Activated CD4-positive, alpha-beta T cell treated with anti-CD3 and anti-CD28 coated beads for 36 hours (primary cell): ENCODE results near the gene EDIL3. TPM values are rescaled to one million over a fixed set of nuclear protein-coding genes. Genes with fewer than 3 reads are reported as not detected.

Experiments used
- ATAC-seq: fragments of 200-7000 bp; cut with Tn5 transposase; one replicate; pipeline ENCODE4 v1.10.0; 2021; ENCODE audit warnings: mild to moderate bottlenecking, moderate library complexity
- CTCF ChIA-PET: fragments of 350-600 bp; sonication (Branson Sonifier 250); formaldehyde crosslinking; loops from one replicate; lab custom pipeline; 2021; ENCODE audit warnings: antibody characterized with exemption; lab: Charles Lee
- POLR2A ChIA-PET: fragments of 350-600 bp; sonication (Branson Sonifier 250); formaldehyde crosslinking; loops from one replicate; lab custom pipeline; 2021; ENCODE audit warnings: antibody characterized with exemption, inconsistent platforms; lab: Charles Lee
- DNase-seq: peaks from one replicate; pipeline ENCODE4 v3.0.0-alpha.2; 2020
- H3K27ac Mint-ChIP-seq: one replicate; pipeline ENCODE4 v1.8.0; 2021; ENCODE audit warnings: mixed read lengths
- H3K27me3 Mint-ChIP-seq: one replicate; pipeline ENCODE4 v1.8.0; 2021; ENCODE audit warnings: mixed read lengths
- H3K36me3 Mint-ChIP-seq: one replicate; pipeline ENCODE4 v1.8.0; 2021; ENCODE audit warnings: low read depth, mixed read lengths
- H3K4me1 Mint-ChIP-seq: one replicate; pipeline ENCODE4 v1.8.0; 2021; ENCODE audit warnings: mixed read lengths
- H3K4me3 Mint-ChIP-seq: one replicate; pipeline ENCODE4 v1.8.0; 2021; ENCODE audit warnings: mild to moderate bottlenecking, moderate library complexity, mixed read lengths
- H3K9me3 Mint-ChIP-seq: one replicate; pipeline ENCODE4 v1.8.0; 2021; ENCODE audit warnings: low read depth, mixed read lengths
- intact Hi-C, 2 experiments: fragments of 100-400 bp; cut with DNase I in 1 of 2; cut with micrococcal nuclease in 1 of 2; formaldehyde crosslinking; loops; one replicate each; pipeline versions ENCODE4 v1.14.2 to v1.15.1; 2022 to 2024; cut with DNase I, micrococcal nuclease
- total RNA-seq, 2 experiments: library from RNA; stranded (reverse); gene quantifications; one replicate each; pipeline ENCODE4 v1.2.3, GENCODE V29; 2021

The EDIL3 gene
- not detected for total RNA-seq

- Mint-ChIP-seq H3K36me3 (no peaks in the 10 kb centered on the region), H3K27ac (no peak within 1 kb of the TSS), H3K9me3 (no peaks in the 10 kb centered on the region), H3K4me3 (no peak within 1 kb of the TSS), H3K27me3 (peaks cover 35% of the 10 kb centered on the region), H3K4me1 (peaks cover 6% of the 10 kb centered on the region)
- DNase-seq (peak; percentile 16), ATAC-seq (no peak)
- intact Hi-C loops = loop anchor here in 1 of 2 experiments (10.0 kb wide), 1 partner anchor 660 kb away; the partner anchor contains the start of gene HAPLN1
- ChIA-PET CTCF (no interaction called here), POLR2A (no interaction called here)
Measured at GRCh38 chr5:84384604-84385575, at the start of gene EDIL3. TSS of gene EDIL3 (minus strand) at chr5:84384880. CDS start at chr5:84384374, 506 bp downstream.

GRCh38 chr5:84433461-84433860 is 48.8 kb upstream of the EDIL3 start:
- H3K9me3 Mint-ChIP-seq = no peaks in the 10 kb centered on the region
- intact Hi-C loops = no loop called here
- H3K36me3 Mint-ChIP-seq = no peaks in the 10 kb centered on the region
- no peaks in the 10 kb centered on the region for H3K4me1 Mint-ChIP-seq
- no peak for ATAC-seq
- no peak for DNase-seq
- ChIA-PET CTCF (no interaction called here), POLR2A (no interaction called here)
- H3K27me3 Mint-ChIP-seq = no peaks in the 10 kb centered on the region
- no peak overlapping the region for H3K4me3 Mint-ChIP-seq
- no peak overlapping the region for H3K27ac Mint-ChIP-seq

- H3K27me3 Mint-ChIP-seq = no peaks in the 10 kb centered on the region
- no peak overlapping the region for H3K4me3 Mint-ChIP-seq
- no peak overlapping the region for H3K27ac Mint-ChIP-seq
- DNase-seq (no peak), ATAC-seq (no peak)
- ChIA-PET CTCF (no interaction called here), POLR2A (no interaction called here)
- H3K36me3 Mint-ChIP-seq = no peaks in the 10 kb centered on the region
- intact Hi-C loops = no loop called here
- H3K9me3 Mint-ChIP-seq = no peaks in the 10 kb centered on the region
- H3K4me1 Mint-ChIP-seq = no peaks in the 10 kb centered on the region
Measured at GRCh38 chr5:84430863-84431663, 46.4 kb upstream of the EDIL3 start.

DNA sequence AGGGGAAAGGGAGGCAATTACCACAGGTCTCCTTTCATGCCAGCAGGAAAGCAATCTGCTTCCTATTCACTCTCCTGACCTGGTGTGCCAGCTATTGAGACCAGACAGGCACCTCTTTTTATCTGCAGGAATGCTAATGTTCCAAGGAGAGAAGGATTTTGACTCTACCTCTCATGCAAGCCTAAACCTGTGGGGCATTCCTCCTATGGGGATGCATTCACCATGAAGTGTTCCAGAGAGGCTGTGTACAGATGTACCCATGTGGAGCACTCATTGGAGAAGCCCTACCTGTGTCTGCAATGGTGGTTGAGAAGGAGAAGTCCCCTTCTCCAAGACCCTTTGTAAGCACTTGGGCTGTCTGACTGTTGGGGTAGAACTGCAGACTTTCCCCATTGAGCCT is 45.4 kb upstream of the EDIL3 start:
- intact Hi-C loops = no loop called here
- Mint-ChIP-seq H3K4me1 (no peaks in the 10 kb centered on the region), H3K36me3 (no peaks in the 10 kb centered on the region), H3K27me3 (no peaks in the 10 kb centered on the region), H3K9me3 (no peaks in the 10 kb centered on the region), H3K4me3 (no peak overlapping the region), H3K27ac (no peak overlapping the region)
- POLR2A ChIA-PET = no interaction called here
- ATAC-seq = no peak
- no peak for DNase-seq
- CTCF ChIA-PET = no interaction called here

DNA sequence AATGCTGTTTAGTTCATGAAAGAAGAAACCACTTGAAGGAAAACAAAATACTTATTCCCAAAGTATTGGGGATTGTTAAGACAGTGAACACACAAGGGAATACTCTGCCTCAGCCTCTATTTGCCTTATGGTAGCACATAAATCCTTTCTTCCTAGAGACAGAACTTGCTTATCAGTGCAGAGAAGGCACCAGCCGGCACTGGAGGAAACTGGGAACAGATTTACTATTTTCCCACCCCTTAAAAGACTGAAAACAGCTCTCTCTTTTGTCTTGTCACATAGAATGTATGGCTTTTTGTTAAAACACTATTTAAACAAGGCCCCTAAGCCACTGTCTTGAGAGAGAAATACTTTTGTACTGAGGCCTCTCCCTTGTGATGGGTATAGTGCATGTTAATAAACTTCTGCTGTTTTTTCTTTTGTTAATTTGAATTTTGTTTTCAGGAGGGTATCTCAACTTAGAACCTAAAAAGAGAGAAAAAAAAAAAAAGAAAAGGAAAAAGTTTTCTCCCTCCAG is 40.7 kb upstream of the EDIL3 start:
- ChIA-PET POLR2A (no interaction called here), CTCF (no interaction called here)
- H3K36me3 Mint-ChIP-seq = no peaks in the 10 kb centered on the region
- no peak for DNase-seq
- no peaks in the 10 kb centered on the region for H3K27me3 Mint-ChIP-seq
- intact Hi-C loops = no loop called here
- no peaks in the 10 kb centered on the region for H3K4me1 Mint-ChIP-seq
- H3K4me3 Mint-ChIP-seq = no peak overlapping the region
- no peak overlapping the region for H3K27ac Mint-ChIP-seq
- peaks cover 6% of the 10 kb centered on the region for H3K9me3 Mint-ChIP-seq
- no peak for ATAC-seq

DNA sequence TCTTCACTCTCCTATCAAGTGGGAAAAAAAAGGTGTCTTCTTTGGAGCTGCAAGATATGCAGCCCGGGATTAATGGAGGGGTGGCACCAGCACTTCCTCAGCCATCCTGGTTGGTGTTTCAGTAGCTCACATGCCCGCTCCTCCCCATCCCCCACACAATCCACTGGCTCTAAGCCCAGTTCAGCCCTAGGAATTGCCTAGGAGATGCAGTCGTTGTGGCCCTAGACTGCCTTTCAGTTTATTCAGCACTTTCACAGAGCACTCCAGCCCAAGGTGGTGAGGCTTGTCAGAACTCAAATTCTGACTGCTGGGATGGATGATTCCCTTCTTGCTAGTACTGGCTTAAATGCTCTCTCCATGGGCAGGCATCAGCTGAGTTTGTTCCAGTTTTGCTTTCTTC is 35.1 kb upstream of the EDIL3 start:
- POLR2A ChIA-PET = no interaction called here
- no peak overlapping the region for H3K4me3 Mint-ChIP-seq
- no peaks in the 10 kb centered on the region for H3K4me1 Mint-ChIP-seq
- no peaks in the 10 kb centered on the region for H3K36me3 Mint-ChIP-seq
- no peak overlapping the region for H3K27ac Mint-ChIP-seq
- no peaks in the 10 kb centered on the region for H3K27me3 Mint-ChIP-seq
- ATAC-seq (no peak), DNase-seq (no peak)
- CTCF ChIA-PET = interaction anchor here (0.7 kb wide), 1 partner anchor 14 kb away, joined by 3 read pairs; no protein-coding TSS in a partner anchor
- intact Hi-C loops = no loop called here
- peaks cover 5% of the 10 kb centered on the region for H3K9me3 Mint-ChIP-seq

DNA sequence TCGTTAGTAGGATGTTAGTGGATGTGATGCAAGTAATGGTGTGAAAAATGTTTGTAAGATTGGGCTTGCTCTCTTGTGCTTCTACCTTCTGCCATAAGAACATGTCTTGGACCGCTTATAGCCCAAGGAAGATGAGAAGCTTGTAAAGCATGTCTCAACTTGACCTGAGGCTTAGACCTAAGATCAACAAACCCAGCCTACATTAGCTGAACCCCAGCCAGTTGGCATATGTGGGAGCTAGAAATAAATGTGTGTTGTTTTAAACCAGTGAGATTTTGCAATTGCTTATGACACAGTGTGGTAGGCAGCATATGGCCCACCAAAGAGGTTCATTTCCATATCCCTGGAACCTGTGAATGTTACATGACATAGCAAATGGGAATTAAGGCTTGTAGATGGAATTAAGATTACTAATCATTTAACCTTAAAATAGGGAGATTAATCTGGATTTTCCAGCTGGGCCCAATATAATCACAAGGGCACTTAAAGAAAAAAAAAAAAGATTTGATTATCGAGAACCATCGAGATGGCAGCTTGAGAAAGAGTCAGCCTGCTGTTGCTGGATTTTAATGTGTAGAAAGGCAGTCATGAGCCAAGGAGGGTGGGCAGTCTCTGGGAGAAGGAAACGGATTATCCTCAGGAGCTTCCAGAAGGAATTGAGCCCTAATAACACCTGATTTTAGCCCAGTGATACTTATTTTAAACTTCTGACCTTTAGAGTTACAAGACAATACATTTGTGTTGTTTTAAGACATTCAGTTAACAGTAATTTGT is 27.3 kb upstream of the EDIL3 start:
- ChIA-PET CTCF (no interaction called here), POLR2A (no interaction called here)
- H3K27me3 Mint-ChIP-seq = no peaks in the 10 kb centered on the region
- no peak overlapping the region for H3K27ac Mint-ChIP-seq
- ATAC-seq (no peak), DNase-seq (no peak)
- intact Hi-C loops = no loop called here
- no peaks in the 10 kb centered on the region for H3K4me1 Mint-ChIP-seq
- H3K4me3 Mint-ChIP-seq = no peak overlapping the region
- no peaks in the 10 kb centered on the region for H3K9me3 Mint-ChIP-seq
- no peaks in the 10 kb centered on the region for H3K36me3 Mint-ChIP-seq

- ChIA-PET POLR2A (no interaction called here), CTCF (interaction anchor here (0.6 to 1.0 kb wide), 2 partner anchors 9 to 11 kb away, joined by 3 read pairs; no protein-coding TSS in a partner anchor)
- H3K36me3 Mint-ChIP-seq = no peaks in the 10 kb centered on the region
- intact Hi-C loops = no loop called here
- H3K27ac Mint-ChIP-seq = no peak overlapping the region
- no peaks in the 10 kb centered on the region for H3K9me3 Mint-ChIP-seq
- H3K27me3 Mint-ChIP-seq = no peaks in the 10 kb centered on the region
- no peak overlapping the region for H3K4me3 Mint-ChIP-seq
- DNase-seq (no peak), ATAC-seq (no peak)
- H3K4me1 Mint-ChIP-seq = no peaks in the 10 kb centered on the region
Measured at GRCh38 chr5:84406111-84406510, 21.4 kb upstream of the EDIL3 start.

DNA sequence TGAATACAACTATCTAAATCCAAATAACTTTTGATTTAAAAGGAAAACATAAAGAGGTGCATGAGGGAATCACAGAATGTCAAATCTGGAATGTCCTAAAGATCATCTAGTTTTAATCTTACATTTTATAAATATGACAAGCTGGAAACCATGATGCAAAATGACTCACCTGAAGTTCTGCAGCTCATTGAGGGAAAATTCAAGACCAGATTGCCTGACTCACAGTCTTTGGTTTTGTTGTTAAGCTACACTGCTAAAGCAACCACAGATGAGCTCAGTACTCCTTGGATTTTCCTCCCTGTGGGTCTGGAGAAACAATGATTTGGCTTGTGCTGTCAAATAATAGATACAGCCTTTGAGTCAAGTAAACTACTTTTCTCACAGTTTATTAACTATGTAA is 19.1 kb upstream of the EDIL3 start:
- H3K4me3 Mint-ChIP-seq = no peak overlapping the region
- H3K9me3 Mint-ChIP-seq = no peaks in the 10 kb centered on the region
- no peaks in the 10 kb centered on the region for H3K27me3 Mint-ChIP-seq
- ChIA-PET POLR2A (no interaction called here), CTCF (interaction anchor here (0.6 kb wide), 1 partner anchor 225 kb away, joined by 3 read pairs; no protein-coding TSS in a partner anchor)
- no peak for DNase-seq
- H3K27ac Mint-ChIP-seq = no peak overlapping the region
- no peak for ATAC-seq
- H3K36me3 Mint-ChIP-seq = no peaks in the 10 kb centered on the region
- intact Hi-C loops = no loop called here
- no peaks in the 10 kb centered on the region for H3K4me1 Mint-ChIP-seq

DNA sequence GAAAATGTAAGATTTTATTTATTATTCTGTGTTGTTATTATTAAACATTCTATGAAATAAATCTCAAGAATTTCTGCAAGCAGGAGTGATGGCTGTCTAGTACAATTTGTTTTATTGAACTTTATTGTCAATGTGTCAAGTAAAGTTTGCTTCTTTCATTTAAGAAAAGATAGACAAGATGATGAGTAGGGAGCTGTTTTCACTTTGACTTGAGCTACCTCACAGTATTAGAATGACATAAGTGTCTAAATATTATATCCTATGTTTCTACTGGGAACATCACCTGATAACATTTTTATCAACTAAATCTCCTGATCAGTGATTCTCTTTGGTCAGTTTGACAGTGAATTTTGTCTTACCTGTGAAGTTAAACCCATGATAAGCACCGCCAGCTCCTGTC is 12.7 kb upstream of the EDIL3 start:
- H3K27ac Mint-ChIP-seq = no peak overlapping the region
- ATAC-seq (no peak), DNase-seq (no peak)
- intact Hi-C loops = no loop called here
- H3K36me3 Mint-ChIP-seq = no peaks in the 10 kb centered on the region
- no peak overlapping the region for H3K4me3 Mint-ChIP-seq
- H3K4me1 Mint-ChIP-seq = no peaks in the 10 kb centered on the region
- no peaks in the 10 kb centered on the region for H3K9me3 Mint-ChIP-seq
- H3K27me3 Mint-ChIP-seq = no peaks in the 10 kb centered on the region
- ChIA-PET CTCF (interaction anchor here (0.9 kb wide), 1 partner anchor 8 kb away, joined by 3 read pairs; no protein-coding TSS in a partner anchor), POLR2A (no interaction called here)

DNA sequence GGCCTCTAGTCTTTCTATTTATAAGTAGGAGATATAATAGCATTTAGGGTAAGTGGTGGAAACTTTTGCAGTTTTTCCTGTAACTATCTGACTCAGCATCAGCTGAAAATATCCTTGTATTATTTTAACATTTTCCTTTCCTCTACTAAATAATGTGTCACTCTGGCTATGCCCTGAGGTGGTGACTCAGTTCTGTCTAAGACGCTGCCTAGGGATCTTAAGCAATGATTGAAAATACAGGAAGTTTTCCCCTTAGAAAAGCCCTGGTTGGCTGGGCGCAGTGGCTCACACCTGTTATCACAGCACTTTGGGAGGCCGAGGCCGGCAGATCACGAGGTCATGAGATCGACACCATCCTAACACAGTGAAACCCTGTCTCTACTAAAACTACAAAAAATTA is 9.3 kb upstream of the EDIL3 start:
- no peak overlapping the region for H3K4me3 Mint-ChIP-seq
- no peak for ATAC-seq
- no peaks in the 10 kb centered on the region for H3K4me1 Mint-ChIP-seq
- H3K36me3 Mint-ChIP-seq = no peaks in the 10 kb centered on the region
- H3K27ac Mint-ChIP-seq = no peak overlapping the region
- intact Hi-C loops = no loop called here
- no peaks in the 10 kb centered on the region for H3K9me3 Mint-ChIP-seq
- POLR2A ChIA-PET = no interaction called here
- CTCF ChIA-PET = no interaction called here
- no peak for DNase-seq
- H3K27me3 Mint-ChIP-seq = no peaks in the 10 kb centered on the region
